ENCODE results near the gene TUBGCP3. TPM values are rescaled to one million over a fixed set of nuclear protein-coding genes. Genes with fewer than 3 reads are reported as not detected.

Gene TUBGCP3
- total RNA-seq, 2 experiments from 2014 or later: 30.6 to 31.3 TPM

- POLR2A ChIA-PET: no interaction called here
Measured at GRCh38 chr13:112596235-112596634, 8.3 kb upstream of the TUBGCP3 start.

GRCh38 chr13:112592647-112593046, 4.7 kb upstream of the TUBGCP3 start:
- DNase-seq (no peak), ATAC-seq (ENCODE audit: poor library complexity) (no peak)
- H3K27ac ChIP-seq (ENCODE audit: low read depth in 1 of 2, low read length in 2 of 2): no peak overlapping the region
- ChIA-PET POLR2A (no interaction called here), CTCF (no interaction called here)
- no peak overlapping the region for H3K4me3 ChIP-seq (ENCODE audit: low read length)
- TF ChIP-seq CTCF (IDR thresholded peaks at IDR 0.05): no peak
- no peaks in the 10 kb centered on the region for H3K36me3 ChIP-seq (ENCODE audit: insufficient read depth, low read length)
- peaks cover 13% of the 10 kb centered on the region for H3K4me1 ChIP-seq (ENCODE audit: insufficient read depth, low read length)
- peaks cover 24% of the 10 kb centered on the region for H3K27me3 Mint-ChIP-seq
- peaks cover 6% of the 10 kb centered on the region for H3K4me1 Mint-ChIP-seq (ENCODE audit: low read depth)
- intact Hi-C loops (cut with DNase I, micrococcal nuclease): no loop called here
- no peaks in the 10 kb centered on the region for H3K9me3 Mint-ChIP-seq
- peaks cover 0 to 3% of the 10 kb centered on the region in 2 experiments for H3K27me3 ChIP-seq (ENCODE audit: control insufficient read depth in 1 of 2, insufficient read depth in 2 of 2, low read length in 2 of 2)
- no peak overlapping the region for H3K27ac Mint-ChIP-seq
- H3K36me3 Mint-ChIP-seq (ENCODE audit: low read depth): peaks cover 4% of the 10 kb centered on the region
- no peak overlapping the region for H3K4me3 Mint-ChIP-seq
- no peaks in the 10 kb centered on the region for H3K9me3 ChIP-seq (ENCODE audit: control insufficient read depth in 1 of 2, insufficient read depth in 1 of 2, low read length in 2 of 2)

More at GRCh38 chr13:112596235-112596634, 8.3 kb upstream of the TUBGCP3 start:
- Mint-ChIP-seq H3K4me1 (ENCODE audit: low read depth) (no peaks in the 10 kb centered on the region), H3K4me3 (no peak overlapping the region), H3K27me3 (peaks cover 31% of the 10 kb centered on the region), H3K9me3 (no peaks in the 10 kb centered on the region), H3K27ac (no peak overlapping the region), H3K36me3 (ENCODE audit: low read depth) (no peaks in the 10 kb centered on the region)
- no peak for TF ChIP-seq CTCF (IDR thresholded peaks at IDR 0.05)
- Histone ChIP-seq H3K27me3 (ENCODE audit: control insufficient read depth in 1 of 2, insufficient read depth in 2 of 2, low read length in 2 of 2) (peaks cover 0 to 3% of the 10 kb centered on the region in 2 experiments), H3K4me3 (ENCODE audit: low read length) (no peak overlapping the region), H3K4me1 (ENCODE audit: insufficient read depth, low read length) (no peaks in the 10 kb centered on the region), H3K36me3 (ENCODE audit: insufficient read depth, low read length) (no peaks in the 10 kb centered on the region), H3K9me3 (ENCODE audit: control insufficient read depth in 1 of 2, insufficient read depth in 1 of 2, low read length in 2 of 2) (no peaks in the 10 kb centered on the region), H3K27ac (ENCODE audit: low read depth in 1 of 2, low read length in 2 of 2) (no peak overlapping the region)
- DNase-seq: no peak
- ATAC-seq (ENCODE audit: poor library complexity): no peak
- CTCF ChIA-PET: no interaction called here
- intact Hi-C loops (cut with DNase I, micrococcal nuclease): no loop called here

- peaks cover 9% of the 10 kb centered on the region for H3K4me1 Mint-ChIP-seq (ENCODE audit: low read depth)
- Histone ChIP-seq H3K27ac (ENCODE audit: low read depth in 1 of 2, low read length in 2 of 2) (no peak overlapping the region), H3K4me1 (ENCODE audit: insufficient read depth, low read length) (peaks cover 16% of the 10 kb centered on the region), H3K27me3 (ENCODE audit: control insufficient read depth in 1 of 2, insufficient read depth in 2 of 2, low read length in 2 of 2) (peaks cover 0 to 3% of the 10 kb centered on the region in 2 experiments), H3K9me3 (ENCODE audit: control insufficient read depth in 1 of 2, insufficient read depth in 1 of 2, low read length in 2 of 2) (no peaks in the 10 kb centered on the region), H3K4me3 (ENCODE audit: low read length) (no peak overlapping the region), H3K36me3 (ENCODE audit: insufficient read depth, low read length) (no peaks in the 10 kb centered on the region)
- intact Hi-C loops (cut with DNase I, micrococcal nuclease): no loop called here
- DNase-seq (no peak), ATAC-seq (ENCODE audit: poor library complexity) (no peak)
- peak overlapping the region; percentile 5 for H3K4me3 Mint-ChIP-seq
- CTCF ChIA-PET: no interaction called here
- peaks cover 21% of the 10 kb centered on the region for H3K27me3 Mint-ChIP-seq
- no peak overlapping the region for H3K27ac Mint-ChIP-seq
- H3K9me3 Mint-ChIP-seq: no peaks in the 10 kb centered on the region
- POLR2A ChIA-PET: no interaction called here
- TF ChIP-seq CTCF (IDR thresholded peaks at IDR 0.05): no peak
- peaks cover 7% of the 10 kb centered on the region for H3K36me3 Mint-ChIP-seq (ENCODE audit: low read depth)
Measured at GRCh38 chr13:112592181-112592580, 4.2 kb upstream of the TUBGCP3 start.
